HUES64 (cell line): ENCODE results near the gene SV2C.

Source experiments
- H3K27ac ChIP-seq: 2 replicates; pipeline ENCODE4 v1.7.0; 2013; ENCODE audit warnings: low read depth, low read length, inconsistent platforms
- H3K27me3 ChIP-seq: 2 replicates; pipeline ENCODE4 v1.6.1; 2013; ENCODE audit warnings: mild to moderate bottlenecking, low read length; ENCODE audit not compliant: insufficient read depth
- H3K36me3 ChIP-seq: 2 replicates; pipeline ENCODE4 v1.6.1; 2013; ENCODE audit warnings: mild to moderate bottlenecking, low read length; ENCODE audit not compliant: insufficient read depth
- H3K4me1 ChIP-seq: 2 replicates; pipeline ENCODE4 v1.6.1; 2013; ENCODE audit warnings: mild to moderate bottlenecking, low read length, moderate library complexity; ENCODE audit not compliant: insufficient read depth
- H3K4me3 ChIP-seq: 2 replicates; pipeline ENCODE4 v1.5.1; 2013; ENCODE audit warnings: mild to moderate bottlenecking, low read length, moderate library complexity
- H3K9ac ChIP-seq: 2 replicates; pipeline ENCODE4 v1.6.1; 2013; ENCODE audit warnings: mild to moderate bottlenecking, low read depth, low read length
- H3K9me3 ChIP-seq: 2 replicates; pipeline ENCODE4 v1.6.1; 2013; ENCODE audit warnings: low read depth, low read length; ENCODE audit not compliant: insufficient read depth
- WGBS: fragments of 150-250, 120-280 bp; methylation state at CpG from one replicate; pipeline ENCODE4 v1.1.7; 2013; ENCODE audit warnings: missing lambda C conversion rate; 5-methylcytosine and 5-hydroxymethylcytosine counted together

SV2C gene

GRCh38 chr5:76257897-76258296 lies 174.7 kb downstream of the SV2C start:
- WGBS: 94% methylated on average over 3 of the region's 3 CpGs
- no peak overlapping the region for H3K4me3 ChIP-seq
- no peaks in the 10 kb centered on the region for H3K27me3 ChIP-seq
- H3K27ac ChIP-seq: no peak overlapping the region
- H3K4me1 ChIP-seq: no peaks in the 10 kb centered on the region
- H3K9ac ChIP-seq: no peak overlapping the region
- H3K36me3 ChIP-seq: no peaks in the 10 kb centered on the region
- no peaks in the 10 kb centered on the region for H3K9me3 ChIP-seq

DNA sequence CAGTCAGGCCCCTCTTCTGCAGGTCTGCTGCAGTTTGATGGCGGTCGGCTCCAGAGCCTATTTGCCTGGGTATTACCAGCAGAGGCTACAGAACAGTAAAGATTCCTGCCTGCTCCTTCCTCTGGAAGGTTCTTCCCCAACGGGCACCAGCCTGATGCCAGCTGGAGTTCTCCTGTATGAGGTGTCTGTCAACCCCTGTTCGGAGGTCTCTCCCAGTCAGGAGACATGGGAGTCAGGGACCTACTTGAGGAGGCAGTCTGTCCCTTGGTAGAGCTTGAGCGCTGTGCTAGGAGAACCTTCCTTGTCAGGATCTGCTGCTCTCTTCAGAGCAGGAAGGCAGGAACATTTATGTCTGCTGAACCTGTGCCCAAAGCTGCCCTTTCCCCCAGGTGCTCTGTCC lies 181.5 kb downstream of the SV2C start:
- no peaks in the 10 kb centered on the region for H3K27me3 ChIP-seq
- H3K27ac ChIP-seq: no peak overlapping the region
- peaks cover 1% of the 10 kb centered on the region; the same call in 1 of the 2 replicates for H3K4me1 ChIP-seq
- H3K9me3 ChIP-seq: no peaks in the 10 kb centered on the region
- H3K36me3 ChIP-seq: no peaks in the 10 kb centered on the region
- no peak overlapping the region for H3K4me3 ChIP-seq
- H3K9ac ChIP-seq: no peak overlapping the region
- WGBS: 84% methylated on average over 5 of the region's 5 CpGs

DNA sequence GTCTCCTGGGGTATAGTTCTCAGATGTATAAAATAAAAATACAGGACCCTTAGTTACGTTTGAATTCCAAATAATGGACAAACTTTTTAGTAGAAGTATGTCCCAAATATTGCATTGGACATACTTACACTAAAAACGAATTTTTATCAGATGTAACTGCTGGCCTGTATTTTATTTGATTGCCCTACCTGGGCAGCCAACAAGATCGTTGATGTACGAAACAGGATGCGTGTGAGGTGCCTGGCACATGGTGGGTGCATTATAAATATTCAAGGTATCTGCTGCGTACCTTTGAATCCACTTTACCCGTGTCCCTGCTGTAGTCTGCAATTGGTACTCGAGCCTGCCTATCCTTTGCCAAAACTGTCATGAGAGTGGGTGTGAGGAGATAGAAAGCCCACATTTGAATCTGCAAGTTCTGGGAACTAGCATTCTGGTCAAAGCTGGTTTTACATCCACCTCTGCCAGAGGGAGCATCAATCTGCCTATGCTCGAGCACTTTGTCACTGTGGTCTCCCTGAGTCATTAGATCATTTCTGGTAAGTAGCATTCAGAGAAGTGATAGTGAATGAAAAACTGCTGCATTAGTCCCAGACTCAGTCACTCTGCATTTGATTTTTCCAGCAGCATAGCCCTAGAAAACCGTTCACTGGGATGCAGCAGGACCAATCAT lies 186.2 kb downstream of the SV2C start:
- Histone ChIP-seq H3K36me3 (no peaks in the 10 kb centered on the region), H3K27me3 (no peaks in the 10 kb centered on the region), H3K27ac (no peak overlapping the region), H3K9me3 (no peaks in the 10 kb centered on the region), H3K4me3 (no peak overlapping the region), H3K4me1 (peaks cover 6% of the 10 kb centered on the region; the same call in 1 of the 2 replicates), H3K9ac (no peak overlapping the region)
- 89% methylated on average over 10 of the region's 10 CpGs for WGBS

DNA sequence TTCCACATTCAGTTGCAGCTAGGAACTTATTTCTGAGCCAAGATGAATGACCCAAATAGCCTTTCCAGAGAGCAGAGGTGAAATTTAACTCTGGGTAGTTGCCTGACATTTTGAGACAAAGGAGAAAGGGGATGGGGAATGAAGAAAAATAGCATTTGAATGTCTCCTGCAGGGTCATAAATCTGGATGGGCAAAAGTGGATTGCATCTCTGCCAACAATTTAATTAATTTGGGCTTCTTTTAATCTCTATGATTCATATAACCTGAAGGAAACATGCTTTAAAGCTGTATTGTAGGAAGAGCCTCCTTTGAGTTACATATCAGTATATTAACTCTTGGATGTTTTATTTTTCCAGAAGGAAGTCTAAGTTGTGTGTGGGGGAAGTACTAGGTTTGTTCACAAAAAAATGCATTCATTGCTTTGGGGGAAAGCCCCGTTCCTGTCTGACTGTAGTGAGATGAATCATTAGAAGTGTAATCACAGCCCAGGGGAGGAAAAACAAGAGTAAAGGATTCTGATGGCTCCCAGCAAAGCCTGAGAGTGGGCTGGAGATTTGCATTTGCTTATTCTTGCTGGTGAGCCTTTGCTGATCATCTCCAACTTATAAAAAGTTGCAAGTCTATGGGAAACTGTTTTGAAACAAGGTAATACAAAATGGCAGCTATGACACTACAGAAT lies 186.9 kb downstream of the SV2C start:
- 44% methylated on average over 1 of the region's 1 CpG for WGBS
- H3K27me3 ChIP-seq: no peaks in the 10 kb centered on the region
- H3K9me3 ChIP-seq: no peaks in the 10 kb centered on the region
- no peak overlapping the region for H3K4me3 ChIP-seq
- peaks cover 6% of the 10 kb centered on the region; the same call in 1 of the 2 replicates for H3K4me1 ChIP-seq
- H3K36me3 ChIP-seq: no peaks in the 10 kb centered on the region
- no peak overlapping the region for H3K9ac ChIP-seq
- no peak overlapping the region for H3K27ac ChIP-seq

DNA sequence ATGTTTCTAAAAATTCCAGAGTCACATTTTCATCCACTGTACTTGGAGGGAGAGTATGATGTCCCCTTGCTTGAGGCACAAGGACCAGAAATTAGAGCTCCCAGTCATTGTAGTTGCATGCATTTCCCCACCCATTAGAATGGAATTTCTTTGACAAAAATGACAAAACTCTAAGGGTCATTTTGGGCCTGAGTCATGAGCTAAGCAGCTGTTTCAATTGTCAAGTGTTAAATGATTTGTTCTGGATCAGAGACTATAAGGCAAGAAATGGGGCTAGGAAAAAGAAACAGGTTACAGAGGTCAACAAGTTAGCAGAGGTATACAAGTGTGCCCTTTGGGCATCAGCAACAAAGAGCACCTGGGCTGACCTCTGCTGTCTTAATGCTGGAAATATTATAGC lies 188.7 kb downstream of the SV2C start:
- no peaks in the 10 kb centered on the region for H3K9me3 ChIP-seq

DNA sequence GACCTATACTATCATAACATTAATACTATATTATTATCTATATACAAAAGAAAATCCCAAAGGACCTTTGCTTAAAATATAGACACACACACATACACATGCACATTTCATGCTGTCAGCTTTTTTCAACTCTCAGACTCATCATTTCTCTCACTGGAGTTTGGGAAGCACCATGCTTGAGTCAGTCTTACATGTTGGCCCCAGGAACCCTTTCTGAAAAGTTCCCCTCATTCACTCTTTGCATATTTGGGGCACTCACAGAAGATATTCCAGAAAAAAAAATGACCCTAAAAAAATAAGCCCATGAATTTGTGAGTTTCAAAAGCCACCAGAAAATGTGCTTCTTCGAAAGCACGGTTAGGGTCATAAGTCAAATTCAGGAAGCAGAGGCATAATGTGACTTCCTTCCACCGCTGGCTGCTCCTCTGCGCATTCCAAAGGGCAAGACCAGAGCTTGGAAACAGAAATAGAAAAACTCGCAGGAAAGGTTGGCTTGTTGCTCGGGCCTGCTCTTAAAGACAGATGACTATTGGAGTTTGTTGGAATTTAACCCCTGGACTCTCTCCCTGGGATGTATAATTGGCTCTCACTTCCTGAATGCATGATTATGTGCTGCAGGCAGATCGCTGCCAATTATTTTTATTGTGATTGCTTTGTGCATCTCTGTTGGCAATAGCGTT lies 190.2 kb downstream of the SV2C start:
- Histone ChIP-seq H3K36me3 (no peaks in the 10 kb centered on the region), H3K4me1 (peaks cover 6% of the 10 kb centered on the region; the same call in 1 of the 2 replicates), H3K27me3 (no peaks in the 10 kb centered on the region), H3K4me3 (no peak overlapping the region), H3K9ac (no peak overlapping the region), H3K27ac (no peak overlapping the region), H3K9me3 (no peaks in the 10 kb centered on the region)
- 86% methylated on average over 8 of the region's 8 CpGs for WGBS

More for the DNA sequence above, 188.7 kb downstream of the SV2C start:
- H3K9ac ChIP-seq: no peak overlapping the region
- no peak overlapping the region for H3K27ac ChIP-seq
- no peaks in the 10 kb centered on the region for H3K36me3 ChIP-seq
- peaks cover 6% of the 10 kb centered on the region; the same call in 1 of the 2 replicates for H3K4me1 ChIP-seq
- no peak overlapping the region for H3K4me3 ChIP-seq
- no peaks in the 10 kb centered on the region for H3K27me3 ChIP-seq

DNA sequence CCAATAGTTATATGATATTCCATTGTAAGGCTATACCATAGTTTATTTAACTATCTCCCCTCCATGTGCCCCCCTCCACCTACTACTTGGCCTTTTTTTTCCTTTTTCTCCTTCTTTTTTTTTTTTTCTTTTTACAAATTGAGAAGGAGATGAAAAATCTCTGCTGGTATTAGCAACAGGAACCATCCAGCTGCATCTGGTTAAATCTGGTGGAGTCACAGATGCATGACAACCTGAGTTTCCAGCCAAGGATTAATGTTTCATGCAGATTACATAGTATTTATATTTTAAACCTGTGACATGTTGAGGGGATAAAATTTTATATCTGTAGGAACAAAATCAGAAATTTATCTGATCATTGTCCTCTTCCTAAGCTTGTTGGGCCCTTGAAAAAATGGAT lies 191.4 kb downstream of the SV2C start:
- Histone ChIP-seq H3K9ac (no peak overlapping the region), H3K9me3 (no peaks in the 10 kb centered on the region), H3K27ac (no peak overlapping the region), H3K4me1 (peaks cover 6% of the 10 kb centered on the region; the same call in 1 of the 2 replicates), H3K36me3 (no peaks in the 10 kb centered on the region), H3K27me3 (no peaks in the 10 kb centered on the region), H3K4me3 (no peak overlapping the region)

DNA sequence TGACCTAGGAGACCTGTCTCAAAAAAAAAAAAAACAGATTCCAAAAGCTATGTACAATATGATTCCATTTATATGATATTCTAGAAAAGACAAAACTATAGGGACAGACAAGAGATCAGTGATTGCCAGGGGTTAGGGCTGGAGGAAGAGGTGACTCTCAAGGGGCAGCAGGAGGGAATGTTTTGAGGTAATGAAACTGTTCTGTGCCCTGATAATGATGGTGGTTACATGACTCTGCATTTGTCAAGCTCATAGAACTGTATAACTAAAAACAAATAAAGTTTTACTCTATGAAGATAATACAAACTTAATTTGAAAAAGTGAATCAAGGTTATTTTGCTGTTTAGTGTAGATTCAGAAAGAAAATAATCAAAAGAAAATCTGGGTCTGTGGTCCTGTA lies 194.6 kb downstream of the SV2C start:
- no peaks in the 10 kb centered on the region for H3K27me3 ChIP-seq
- no peak overlapping the region for H3K27ac ChIP-seq
- H3K4me3 ChIP-seq: no peak overlapping the region
- no peaks in the 10 kb centered on the region for H3K9me3 ChIP-seq
- no peaks in the 10 kb centered on the region for H3K36me3 ChIP-seq
- H3K4me1 ChIP-seq: no peaks in the 10 kb centered on the region
- no peak overlapping the region for H3K9ac ChIP-seq

GRCh38 chr5:76278261-76278789 lies 195.1 kb downstream of the SV2C start:
- H3K36me3 ChIP-seq: no peaks in the 10 kb centered on the region
- no peaks in the 10 kb centered on the region for H3K4me1 ChIP-seq
- H3K9me3 ChIP-seq: no peaks in the 10 kb centered on the region
- H3K9ac ChIP-seq: no peak overlapping the region
- 92% methylated on average over 5 of the region's 5 CpGs for WGBS
- H3K27me3 ChIP-seq: no peaks in the 10 kb centered on the region
- no peak overlapping the region for H3K4me3 ChIP-seq
- H3K27ac ChIP-seq: no peak overlapping the region

DNA sequence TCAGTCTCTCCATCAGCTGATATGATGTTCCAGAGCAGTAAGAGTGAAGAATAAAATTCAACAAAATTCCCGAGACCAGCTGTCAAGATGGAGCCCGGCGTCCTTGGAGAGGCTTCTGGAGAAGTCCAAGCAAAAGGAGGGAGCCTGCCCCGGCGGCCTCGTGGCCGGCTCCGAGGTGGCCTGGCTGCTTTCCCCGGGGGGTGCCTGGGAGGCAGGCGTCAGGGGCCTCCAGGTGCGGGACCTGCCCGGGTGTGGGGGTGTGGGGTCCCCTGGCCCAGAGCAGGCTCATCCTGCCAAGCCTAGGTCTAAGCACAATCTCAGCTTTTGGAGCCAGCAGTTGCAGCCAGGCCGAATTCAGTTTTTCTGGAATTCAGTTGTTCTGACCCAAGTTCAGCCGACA lies 197.3 kb downstream of the SV2C start:
- H3K4me1 ChIP-seq: no peaks in the 10 kb centered on the region
- H3K9ac ChIP-seq: no peak overlapping the region
- no peak overlapping the region for H3K4me3 ChIP-seq
- H3K27ac ChIP-seq: no peak overlapping the region
- no peaks in the 10 kb centered on the region for H3K27me3 ChIP-seq
- WGBS: 94% methylated on average over 14 of the region's 14 CpGs
- H3K9me3 ChIP-seq: no peaks in the 10 kb centered on the region
- H3K36me3 ChIP-seq: no peaks in the 10 kb centered on the region

DNA sequence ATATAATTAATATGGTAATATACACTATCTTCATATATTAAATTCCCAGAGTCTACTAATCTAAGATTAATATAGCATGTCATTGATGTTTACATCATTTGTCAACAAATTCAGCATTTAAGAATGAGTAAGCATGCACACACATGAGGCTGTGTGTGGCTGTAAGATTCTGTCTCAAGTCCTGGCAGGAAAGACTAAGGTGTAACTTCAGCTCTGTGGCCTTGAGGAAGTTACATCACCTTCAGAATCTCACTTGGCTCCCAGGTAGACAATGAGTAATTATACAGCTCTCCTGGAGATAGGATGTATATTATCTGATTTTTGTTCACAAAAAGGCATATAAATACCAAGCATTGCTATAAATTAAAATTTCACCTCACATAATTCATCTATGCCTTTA lies 200.5 kb downstream of the SV2C start:
- Histone ChIP-seq H3K9ac (no peak overlapping the region), H3K4me1 (no peaks in the 10 kb centered on the region), H3K27ac (no peak overlapping the region), H3K4me3 (no peak overlapping the region), H3K9me3 (no peaks in the 10 kb centered on the region), H3K36me3 (no peaks in the 10 kb centered on the region), H3K27me3 (no peaks in the 10 kb centered on the region)
